ENCODE measurements around the gene ZNF248.

Gene ZNF248

GRCh38 chr10:37826806-37827205, 30.6 kb downstream of the ZNF248 start:
- no peak for DNase-seq (ENCODE audit: low read depth, low spot score)

DNA sequence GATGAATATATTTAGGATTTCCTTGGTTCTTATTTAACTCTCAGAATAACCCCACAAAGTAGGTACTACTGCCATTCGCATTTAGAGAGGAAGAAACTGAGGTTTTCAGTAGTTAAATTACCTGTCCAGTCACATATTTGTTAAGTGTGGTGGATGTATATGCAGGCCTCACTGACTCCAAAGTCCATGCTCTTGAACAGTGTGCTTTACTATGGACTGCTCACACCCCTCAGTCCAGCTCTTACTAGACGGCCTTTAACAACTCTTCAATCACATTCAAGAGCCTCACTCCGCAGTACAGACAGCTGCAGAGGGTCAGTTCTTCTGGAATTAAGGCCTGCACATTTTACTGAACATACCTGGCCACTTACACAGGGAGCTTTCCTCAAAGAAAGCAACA, 36.2 kb downstream of the ZNF248 start:
- no peak for DNase-seq (ENCODE audit: low read depth, low spot score)

DNA sequence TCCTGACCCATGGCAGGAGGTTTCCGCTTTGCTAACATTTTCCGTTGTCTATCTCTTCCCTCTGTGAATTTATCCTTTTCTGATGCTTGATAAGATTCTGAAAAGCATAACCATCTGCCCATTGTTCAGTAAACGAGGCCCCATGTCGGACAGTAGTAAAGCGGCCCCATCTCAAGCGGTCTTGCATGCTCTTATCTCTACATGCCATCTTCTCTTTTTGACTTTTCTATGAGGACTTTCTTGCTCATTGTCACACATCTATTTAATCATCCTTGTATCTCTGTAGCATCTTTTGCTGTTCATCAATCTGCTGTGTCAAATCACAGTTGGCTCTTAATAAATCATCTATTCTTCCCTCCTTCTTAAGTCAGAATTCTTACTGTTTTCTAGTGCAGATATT, 37.6 kb downstream of the ZNF248 start:
- no peak for DNase-seq (ENCODE audit: low read depth, low spot score)

- no peak for DNase-seq (ENCODE audit: low read depth, low spot score)
Observed at GRCh38 chr10:37816290-37816689, 41.1 kb downstream of the ZNF248 start.

GRCh38 chr10:37813763-37814162, 43.6 kb downstream of the ZNF248 start:
- DNase-seq (ENCODE audit: low read depth, low spot score), result no peak

GRCh38 chr10:37812290-37812689, 45.1 kb downstream of the ZNF248 start:
- no peak for DNase-seq (ENCODE audit: low read depth, low spot score)

- no peak for DNase-seq (ENCODE audit: low read depth, low spot score)
Observed at GRCh38 chr10:37803269-37803668, 54.1 kb downstream of the ZNF248 start.

DNA sequence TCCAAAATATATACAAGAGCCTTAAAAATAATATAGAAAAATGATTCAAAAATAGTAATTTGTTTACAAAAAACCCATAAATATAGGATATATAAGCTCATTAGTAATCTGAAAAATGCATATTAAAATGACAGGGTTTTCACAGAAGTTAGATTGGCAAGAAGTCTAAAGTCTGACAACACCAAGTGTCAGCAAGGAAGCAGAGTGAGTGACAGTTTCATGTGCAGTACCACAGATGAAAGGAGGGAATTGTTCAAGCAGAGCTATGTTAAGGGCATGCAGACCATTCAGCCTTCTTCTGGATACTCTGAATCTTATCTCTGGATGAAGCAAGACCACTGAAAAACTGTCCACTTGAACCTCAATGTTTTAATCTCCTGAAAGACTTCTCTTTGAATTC, 55.9 kb downstream of the ZNF248 start:
- DNase-seq (ENCODE audit: low read depth, low spot score), result no peak

- DNase-seq (ENCODE audit: low read depth, low spot score), result no peak
Observed at GRCh38 chr10:37794305-37794976, 63.0 kb downstream of the ZNF248 start.

DNA sequence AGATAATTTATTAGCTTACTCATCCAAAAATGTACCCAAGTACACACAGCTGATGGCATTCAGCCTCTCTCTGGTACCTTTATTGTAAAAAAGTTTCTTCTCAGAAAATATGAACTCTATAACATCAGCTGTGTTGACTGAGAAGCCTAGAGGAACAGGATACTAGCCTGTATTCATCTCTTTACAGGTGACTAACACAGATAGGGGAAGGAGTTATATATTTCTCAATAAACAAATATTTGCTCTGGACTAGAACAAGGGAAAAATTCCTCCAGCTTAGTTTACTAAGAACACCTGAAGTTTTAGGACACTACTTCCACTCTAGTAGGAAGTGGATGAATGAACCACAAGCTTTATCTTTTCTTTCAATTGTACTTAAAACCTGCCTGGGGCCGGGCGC, 67.8 kb downstream of the ZNF248 start:
- no peak for DNase-seq (ENCODE audit: low read depth, low spot score)

DNA sequence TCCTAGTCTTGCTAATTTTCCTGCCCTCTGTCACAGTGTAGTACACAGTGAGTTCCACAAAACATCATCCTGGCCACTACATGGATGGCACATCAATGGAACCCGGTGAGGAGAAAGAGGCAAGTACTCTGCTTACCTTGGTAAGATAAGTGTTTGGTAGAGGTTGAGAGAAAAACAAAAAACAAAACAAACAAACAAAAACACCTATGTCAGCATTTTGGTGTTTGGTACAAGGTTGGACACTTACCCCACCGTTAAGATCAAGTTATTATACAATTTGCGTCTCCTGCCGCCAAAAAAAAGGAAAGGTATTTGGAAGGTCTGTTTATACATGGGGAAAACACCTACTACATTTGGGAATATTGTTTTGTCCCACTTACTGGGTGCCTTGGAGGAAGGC, 72.7 kb downstream of the ZNF248 start:
- no peak for DNase-seq (ENCODE audit: low read depth, low spot score)

- DNase-seq (ENCODE audit: low read depth, low spot score), result no peak
Observed at GRCh38 chr10:37780536-37780935, 76.9 kb downstream of the ZNF248 start.

DNA sequence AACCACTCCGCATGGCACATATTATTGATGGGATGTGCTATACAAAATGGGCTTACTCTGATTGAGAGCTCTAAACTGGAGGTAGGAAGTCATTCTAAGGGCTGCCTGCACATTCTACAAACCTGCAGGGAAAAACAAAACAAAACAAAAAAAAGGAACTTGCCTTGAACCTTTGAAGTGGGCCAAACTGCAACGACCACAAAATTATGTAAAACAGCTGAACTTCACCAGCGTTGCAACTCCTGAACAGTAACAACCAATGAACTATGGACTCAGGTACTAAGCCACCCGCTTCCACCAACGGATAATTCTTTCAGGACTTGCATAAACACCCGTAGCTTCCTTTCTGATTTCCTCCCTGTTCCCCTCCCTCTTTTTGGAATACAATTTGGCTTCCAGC, 80.4 kb downstream of the ZNF248 start:
- DNase-seq (ENCODE audit: low read depth, low spot score), result no peak

DNA sequence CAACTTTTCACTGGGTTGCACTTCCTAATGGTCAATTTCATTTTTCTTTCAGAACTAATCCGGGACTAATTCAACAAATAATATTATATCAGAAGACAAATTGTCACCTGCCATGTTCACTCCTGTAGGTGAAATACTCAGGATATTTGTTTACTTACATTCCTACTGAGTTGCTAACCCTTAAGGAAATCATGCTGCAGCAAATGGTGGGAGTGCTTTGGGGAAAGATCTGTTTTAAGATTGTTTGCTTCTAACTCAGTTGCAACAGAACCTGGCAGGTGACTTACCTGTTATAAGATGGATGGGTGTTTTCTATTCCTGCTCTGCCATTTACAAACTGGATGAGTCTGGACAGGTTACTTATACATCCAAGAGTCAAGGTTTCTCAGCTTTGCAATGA, 81.8 kb downstream of the ZNF248 start:
- no peak for DNase-seq (ENCODE audit: low read depth, low spot score)

- DNase-seq (ENCODE audit: low read depth, low spot score), result no peak
Observed at GRCh38 chr10:37774351-37774750, 83.1 kb downstream of the ZNF248 start.

DNA sequence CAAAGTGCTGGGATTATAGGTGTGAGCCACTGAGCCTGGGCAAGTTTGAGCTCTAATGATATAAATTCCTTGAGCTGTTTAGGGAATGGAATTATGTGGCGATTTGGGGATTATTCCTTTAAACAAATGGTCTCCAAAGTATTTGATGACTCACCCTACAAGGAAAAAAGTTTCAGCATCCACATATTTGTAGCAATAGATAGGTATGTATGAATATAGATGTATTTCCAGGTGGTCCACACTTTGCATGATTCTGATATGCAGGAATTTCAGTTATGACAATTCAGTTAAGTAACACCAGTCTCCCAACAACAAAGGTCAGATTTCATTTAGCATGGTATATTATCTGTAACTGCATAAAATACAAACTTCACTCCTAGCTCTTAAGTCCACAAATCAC, 92.2 kb downstream of the ZNF248 start:
- DNase-seq (ENCODE audit: low read depth, low spot score), result no peak

- no peak for DNase-seq (ENCODE audit: low read depth, low spot score)
Observed at GRCh38 chr10:37763132-37763531, 94.3 kb downstream of the ZNF248 start.

- DNase-seq (ENCODE audit: low read depth, low spot score), result no peak
Observed at GRCh38 chr10:37762287-37762686, 95.1 kb downstream of the ZNF248 start.

- no peak for DNase-seq (ENCODE audit: low read depth, low spot score)
Observed at GRCh38 chr10:37760817-37761216, 96.6 kb downstream of the ZNF248 start.

- DNase-seq (ENCODE audit: low read depth, low spot score), result no peak
Observed at GRCh38 chr10:37758074-37758473, 99.3 kb downstream of the ZNF248 start.

DNA sequence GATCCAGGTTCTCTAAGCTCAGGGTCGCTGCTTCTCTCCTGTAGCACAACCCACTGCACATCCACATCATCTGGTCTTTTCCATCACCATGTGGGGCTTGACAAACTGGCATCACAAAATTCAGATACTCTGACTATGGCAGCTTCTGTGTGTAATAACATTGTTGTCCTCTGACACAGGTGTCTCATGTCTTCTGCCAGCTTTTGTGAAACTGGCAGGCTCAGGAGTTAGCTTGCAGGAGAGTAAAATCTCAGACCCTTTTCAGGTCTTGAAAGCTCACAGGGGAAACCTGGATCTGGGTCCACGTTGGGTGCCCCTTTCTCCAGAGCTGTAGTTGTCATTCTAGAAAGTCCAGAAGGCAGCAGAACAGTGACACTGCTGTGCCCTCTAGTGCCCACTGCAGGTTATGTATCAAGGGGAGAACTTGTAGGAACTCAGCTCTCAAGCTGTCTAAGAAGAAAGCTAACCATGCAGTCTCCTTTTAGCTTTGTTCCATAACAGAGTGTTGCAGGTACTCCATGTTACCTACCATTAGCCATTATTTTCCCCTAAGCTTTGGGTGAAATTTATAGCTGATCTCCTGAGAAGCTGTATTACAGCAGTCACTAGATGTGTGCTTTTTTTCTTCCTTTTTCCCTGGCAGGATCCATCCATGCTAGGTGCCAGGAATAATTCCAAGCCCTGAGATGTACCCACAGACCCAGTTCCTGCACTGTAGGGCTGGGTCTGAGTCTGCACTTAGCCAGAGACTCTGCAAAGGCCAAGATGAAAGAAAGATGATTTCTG, 102.7 kb downstream of the ZNF248 start:
- no peak for DNase-seq (ENCODE audit: low read depth, low spot score)

GRCh38 chr10:37752334-37752875, 105.0 kb downstream of the ZNF248 start:
- no peak for DNase-seq (ENCODE audit: low read depth, low spot score)

- no peak for DNase-seq (ENCODE audit: low read depth, low spot score)
Observed at GRCh38 chr10:37748170-37748569, 109.2 kb downstream of the ZNF248 start.

All from activated CD4-positive, CD25-positive, alpha-beta regulatory T cell treated with anti-CD3 and anti-CD28 coated beads, Interleukin-2, amount 50 U/mL, for 16 hours (primary cell).